Mesodermal cell (in vitro differentiated cells): Measurements from ENCODE around the gene ATP13A4.

Experiments
- H3K27ac ChIP-seq: 2 replicates; pipeline ENCODE4 v1.7.0; 2013; ENCODE audit warnings: mild to moderate bottlenecking, low read depth, low read length, moderate library complexity; ENCODE audit not compliant: severe bottlenecking
- H3K36me3 ChIP-seq: 2 replicates; pipeline ENCODE4 v1.7.1; 2013; ENCODE audit warnings: mild to moderate bottlenecking, low read length, moderate library complexity; ENCODE audit not compliant: control insufficient read depth, insufficient read depth
- H3K4me1 ChIP-seq: one replicate; pipeline ENCODE4 v1.7.1; 2013; ENCODE audit warnings: mild to moderate bottlenecking, low read length; ENCODE audit not compliant: insufficient read depth, control insufficient read depth, poor library complexity, severe bottlenecking
- H3K4me3 ChIP-seq: 2 replicates; pipeline ENCODE4 v1.7.0; 2013; ENCODE audit warnings: low read length, control low read depth, mild to moderate bottlenecking; ENCODE audit not compliant: insufficient read depth, poor library complexity, severe bottlenecking; ENCODE audit errors: extremely low read depth
- H3K9me3 ChIP-seq: 2 replicates; pipeline ENCODE4 v1.7.1; 2013; ENCODE audit warnings: mild to moderate bottlenecking, low read length, moderate library complexity; ENCODE audit not compliant: control insufficient read depth
- WGBS, 2 experiments: methylation state at CpG; one replicate each; pipeline ENCODE4 v1.1.5; 2013; ENCODE audit warnings: missing lambda C conversion rate in 2 of 2; ENCODE audit not compliant: insufficient coverage in 2 of 2; 5-methylcytosine and 5-hydroxymethylcytosine counted together

ATP13A4 gene

GRCh38 chr3:193586526-193586925, 31.8 kb upstream of the ATP13A4 start:
- no peaks in the 10 kb centered on the region for H3K9me3 ChIP-seq

GRCh38 chr3:193585530-193585929, 30.8 kb upstream of the ATP13A4 start:
- 90 to 100% methylated on average over 2 to 4 of the region's 9 CpGs for WGBS, 2 experiments
- H3K4me3 ChIP-seq: no peak overlapping the region
- no peaks in the 10 kb centered on the region for H3K4me1 ChIP-seq
- no peaks in the 10 kb centered on the region for H3K9me3 ChIP-seq
- no peak overlapping the region for H3K27ac ChIP-seq
- H3K36me3 ChIP-seq: no peaks in the 10 kb centered on the region

More at GRCh38 chr3:193586526-193586925, 31.8 kb upstream of the ATP13A4 start:
- no peak overlapping the region for H3K27ac ChIP-seq
- no peaks in the 10 kb centered on the region for H3K4me1 ChIP-seq
- H3K4me3 ChIP-seq: no peak overlapping the region
- H3K36me3 ChIP-seq: no peaks in the 10 kb centered on the region

- no peaks in the 10 kb centered on the region for H3K9me3 ChIP-seq
- peaks cover 3% of the 10 kb centered on the region for H3K4me1 ChIP-seq
- no peak overlapping the region for H3K4me3 ChIP-seq
- H3K27ac ChIP-seq: no peak overlapping the region
- no peaks in the 10 kb centered on the region for H3K36me3 ChIP-seq
- WGBS, 2 experiments: 95 to 100% methylated on average over 1 to 2 of the region's 2 CpGs
These were observed 19.9 kb upstream of the ATP13A4 start for GRCh38 chr3:193574488-193575070.

- Histone ChIP-seq H3K36me3 (no peaks in the 10 kb centered on the region), H3K27ac (no peak overlapping the region), H3K4me3 (no peak overlapping the region), H3K4me1 (peaks cover 3% of the 10 kb centered on the region), H3K9me3 (no peaks in the 10 kb centered on the region)
- WGBS, 2 experiments: 73 to 92% methylated on average over 2 of the region's 4 CpGs
These were observed 18.9 kb upstream of the ATP13A4 start for GRCh38 chr3:193573403-193574191.

GRCh38 chr3:193572426-193572908, 17.8 kb upstream of the ATP13A4 start:
- Histone ChIP-seq H3K4me3 (no peak overlapping the region), H3K9me3 (no peaks in the 10 kb centered on the region)

GRCh38 chr3:193569119-193569518, 14.4 kb upstream of the ATP13A4 start:
- Histone ChIP-seq H3K4me1 (peaks cover 3% of the 10 kb centered on the region), H3K36me3 (no peaks in the 10 kb centered on the region), H3K4me3 (no peak overlapping the region), H3K9me3 (no peaks in the 10 kb centered on the region), H3K27ac (no peak overlapping the region)
- no CpG with 5 or more reads among the region's 2 CpGs for WGBS, 2 experiments

More at GRCh38 chr3:193572426-193572908, 17.8 kb upstream of the ATP13A4 start:
- H3K36me3 ChIP-seq: no peaks in the 10 kb centered on the region
- peaks cover 3% of the 10 kb centered on the region for H3K4me1 ChIP-seq
- H3K27ac ChIP-seq: no peak overlapping the region
- 15 to 22% methylated on average over 9 of the region's 10 CpGs for whole genome bisulfite sequencing, 2 experiments

- 78 to 100% methylated on average over 1 of the region's 1 CpG for WGBS, 2 experiments
- H3K9me3 ChIP-seq: no peaks in the 10 kb centered on the region
- H3K4me1 ChIP-seq: no peaks in the 10 kb centered on the region
- H3K36me3 ChIP-seq: no peaks in the 10 kb centered on the region
- no peak overlapping the region for H3K4me3 ChIP-seq
- no peak overlapping the region for H3K27ac ChIP-seq
These were observed 9.3 kb upstream of the ATP13A4 start for GRCh38 chr3:193564012-193564411.

GRCh38 chr3:193563426-193563825, 8.7 kb upstream of the ATP13A4 start:
- Histone ChIP-seq H3K4me3 (no peak overlapping the region), H3K27ac (no peak overlapping the region), H3K9me3 (no peaks in the 10 kb centered on the region), H3K36me3 (no peaks in the 10 kb centered on the region), H3K4me1 (no peaks in the 10 kb centered on the region)
- WGBS, 2 experiments: no CpG with 5 or more reads among the region's 3 CpGs

GRCh38 chr3:193560870-193561269, 6.2 kb upstream of the ATP13A4 start:
- Histone ChIP-seq H3K36me3 (no peaks in the 10 kb centered on the region), H3K4me3 (no peak overlapping the region), H3K4me1 (no peaks in the 10 kb centered on the region), H3K9me3 (no peaks in the 10 kb centered on the region), H3K27ac (no peak overlapping the region)
- WGBS, 2 experiments: 86 to 90% methylated on average over 4 of the region's 4 CpGs

- no peaks in the 10 kb centered on the region for H3K9me3 ChIP-seq
- H3K36me3 ChIP-seq: no peaks in the 10 kb centered on the region
- H3K4me3 ChIP-seq: no peak overlapping the region
- no peaks in the 10 kb centered on the region for H3K4me1 ChIP-seq
- H3K27ac ChIP-seq: no peak overlapping the region
- 60 to 86% methylated on average over 1 of the region's 4 CpGs for WGBS, 2 experiments
These were observed 5.4 kb upstream of the ATP13A4 start for GRCh38 chr3:193560091-193560490.

- no peaks in the 10 kb centered on the region for H3K9me3 ChIP-seq
- H3K36me3 ChIP-seq: no peaks in the 10 kb centered on the region
- no peaks in the 10 kb centered on the region for H3K4me1 ChIP-seq
- H3K27ac ChIP-seq: no peak overlapping the region
- no peak overlapping the region for H3K4me3 ChIP-seq
These were observed 4.4 kb upstream of the ATP13A4 start for GRCh38 chr3:193559100-193559499.
